Measurements from ENCODE around the gene CLASP1.

DNA sequence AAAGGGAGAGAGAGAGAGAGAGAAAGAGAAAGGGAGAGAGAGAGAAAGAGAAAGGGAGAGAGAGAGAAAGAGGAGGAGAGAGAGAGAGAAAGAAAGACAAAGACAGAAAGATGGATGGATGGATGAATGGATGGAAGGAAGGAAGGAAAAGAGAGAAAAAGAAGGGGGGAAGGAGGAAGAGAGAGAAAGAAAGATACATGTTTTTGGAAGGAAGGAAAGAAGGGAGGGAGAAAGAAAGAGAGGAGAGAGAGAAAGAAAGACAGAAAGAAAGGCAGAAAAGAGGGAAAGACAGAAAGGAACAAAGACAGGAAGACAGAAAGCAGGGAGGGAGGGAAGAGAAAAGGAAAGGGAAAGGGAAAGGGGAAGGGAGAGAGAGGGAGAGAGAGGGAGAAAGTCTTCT is 67.0 kb downstream of the CLASP1 start:
- TF ChIP-seq POLR2AphosphoS5 (IDR thresholded peaks at IDR 0.05; ENCODE audit: low read depth) = no peak
- TF ChIP-seq CTCF (conservative IDR thresholded peaks at IDR 0.05; ENCODE audit: low read depth in 2 of 2) = no peak
